Measurements from ENCODE around the gene WWC1.

GRCh38 chr5:168341178-168341577 is 49.7 kb downstream of the WWC1 start:
- no peak for TF ChIP-seq ATF2 (IDR thresholded peaks at IDR 0.05; ENCODE audit: low read length)
- TF ChIP-seq, protein P1, sequence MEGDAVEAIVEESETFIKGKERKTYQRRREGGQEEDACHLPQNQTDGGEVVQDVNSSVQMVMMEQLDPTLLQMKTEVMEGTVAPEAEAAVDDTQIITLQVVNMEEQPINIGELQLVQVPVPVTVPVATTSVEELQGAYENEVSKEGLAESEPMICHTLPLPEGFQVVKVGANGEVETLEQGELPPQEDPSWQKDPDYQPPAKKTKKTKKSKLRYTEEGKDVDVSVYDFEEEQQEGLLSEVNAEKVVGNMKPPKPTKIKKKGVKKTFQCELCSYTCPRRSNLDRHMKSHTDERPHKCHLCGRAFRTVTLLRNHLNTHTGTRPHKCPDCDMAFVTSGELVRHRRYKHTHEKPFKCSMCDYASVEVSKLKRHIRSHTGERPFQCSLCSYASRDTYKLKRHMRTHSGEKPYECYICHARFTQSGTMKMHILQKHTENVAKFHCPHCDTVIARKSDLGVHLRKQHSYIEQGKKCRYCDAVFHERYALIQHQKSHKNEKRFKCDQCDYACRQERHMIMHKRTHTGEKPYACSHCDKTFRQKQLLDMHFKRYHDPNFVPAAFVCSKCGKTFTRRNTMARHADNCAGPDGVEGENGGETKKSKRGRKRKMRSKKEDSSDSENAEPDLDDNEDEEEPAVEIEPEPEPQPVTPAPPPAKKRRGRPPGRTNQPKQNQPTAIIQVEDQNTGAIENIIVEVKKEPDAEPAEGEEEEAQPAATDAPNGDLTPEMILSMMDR (IDR thresholded peaks at IDR 0.05 in 2 of 3, conservative IDR thresholded peaks at IDR 0.05 in 1 of 3; ENCODE audit: control insufficient read depth in 2 of 3, extremely low read depth in 1 of 3, insufficient read depth in 1 of 3, low read depth in 3 of 3, low read length in 3 of 3) = no peak
- no peak for TF ChIP-seq RELA (IDR thresholded peaks at IDR 0.05; ENCODE audit: borderline replicate concordance, partially characterized antibody)
- TF ChIP-seq, protein P2, sequence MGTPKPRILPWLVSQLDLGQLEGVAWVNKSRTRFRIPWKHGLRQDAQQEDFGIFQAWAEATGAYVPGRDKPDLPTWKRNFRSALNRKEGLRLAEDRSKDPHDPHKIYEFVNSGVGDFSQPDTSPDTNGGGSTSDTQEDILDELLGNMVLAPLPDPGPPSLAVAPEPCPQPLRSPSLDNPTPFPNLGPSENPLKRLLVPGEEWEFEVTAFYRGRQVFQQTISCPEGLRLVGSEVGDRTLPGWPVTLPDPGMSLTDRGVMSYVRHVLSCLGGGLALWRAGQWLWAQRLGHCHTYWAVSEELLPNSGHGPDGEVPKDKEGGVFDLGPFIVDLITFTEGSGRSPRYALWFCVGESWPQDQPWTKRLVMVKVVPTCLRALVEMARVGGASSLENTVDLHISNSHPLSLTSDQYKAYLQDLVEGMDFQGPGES (IDR thresholded peaks at IDR 0.05) = no peak
- no peak for TF ChIP-seq ZZZ3 (IDR thresholded peaks at IDR 0.05; ENCODE audit: control insufficient read depth, insufficient read length, low read depth)
